Endodermal cell (in vitro differentiated cells): ENCODE data around the gene TPGS1. TPM values are rescaled to one million over a fixed set of nuclear protein-coding genes. Genes with fewer than 3 reads are reported as not detected.

Experiments used
- DNase-seq: peaks from one replicate; pipeline ENCODE4 v3.0.0-alpha.2; 2017
- H3K27ac ChIP-seq: 2 replicates; pipeline ENCODE4 v1.5.1; 2013; ENCODE audit warnings: mild to moderate bottlenecking, low read depth, low read length, moderate library complexity
- H3K27me3 ChIP-seq: 2 replicates; pipeline ENCODE4 v1.6.1; 2013; ENCODE audit warnings: mild to moderate bottlenecking, low read length, moderate library complexity; ENCODE audit not compliant: insufficient read depth, control insufficient read depth, poor library complexity, severe bottlenecking
- H3K36me3 ChIP-seq: 2 replicates; pipeline ENCODE4 v1.7.0; 2013; ENCODE audit warnings: mild to moderate bottlenecking, low read length, moderate library complexity; ENCODE audit not compliant: control insufficient read depth, insufficient read depth
- H3K4me1 ChIP-seq: one replicate; pipeline ENCODE4 v1.7.0; 2013; ENCODE audit warnings: low read length; ENCODE audit not compliant: control insufficient read depth, insufficient read depth
- H3K4me3 ChIP-seq: 2 replicates; pipeline ENCODE4 v1.5.1; 2013; ENCODE audit warnings: mild to moderate bottlenecking, low read length, moderate library complexity
- H3K9ac ChIP-seq: 2 replicates; pipeline ENCODE4 v1.6.1; 2013; ENCODE audit warnings: mild to moderate bottlenecking, low read length, moderate library complexity; ENCODE audit not compliant: poor library complexity, severe bottlenecking; ENCODE audit errors: extremely low read depth
- H3K9me3 ChIP-seq: 2 replicates; pipeline ENCODE4 v1.6.1; 2013; ENCODE audit warnings: mild to moderate bottlenecking, low read length, moderate library complexity; ENCODE audit not compliant: control insufficient read depth
- H3K27ac Mint-ChIP-seq: 2 replicates; pipeline ENCODE4 v1.8.0; 2020; ENCODE audit warnings: mixed read lengths
- H3K27me3 Mint-ChIP-seq: 2 replicates; pipeline ENCODE4 v1.8.0; 2021; ENCODE audit warnings: mild to moderate bottlenecking, mixed read lengths; ENCODE audit not compliant: insufficient read depth
- H3K36me3 Mint-ChIP-seq: 2 replicates; pipeline ENCODE4 v1.8.0; 2020; ENCODE audit warnings: low read depth, mixed read lengths
- H3K4me1 Mint-ChIP-seq: 2 replicates; pipeline ENCODE4 v1.8.0; 2020; ENCODE audit warnings: mixed read lengths
- H3K4me3 Mint-ChIP-seq: 2 replicates; pipeline ENCODE4 v1.8.0; 2020; ENCODE audit warnings: mild to moderate bottlenecking, moderate library complexity, mixed read lengths
- H3K9me3 Mint-ChIP-seq: 2 replicates; pipeline ENCODE4 v1.8.0; 2020; ENCODE audit warnings: mild to moderate bottlenecking, mixed read lengths
- CTCF ChIP-seq: fragments of 200-600 bp; sonication (generic); conservative IDR thresholded peaks from 2 replicates; pipeline ENCODE4 v1.5.0; 2021; ENCODE audit warnings: antibody characterized with exemption, mild to moderate bottlenecking
- WGBS, 2 experiments: methylation state at CpG; one replicate each; pipeline versions ENCODE4 v1.1.5 to v1.1.7; 2013; ENCODE audit warnings: missing lambda C conversion rate in 2 of 2, mixed read lengths in 1 of 2; ENCODE audit not compliant: insufficient coverage in 1 of 2, insufficient read length in 1 of 2; 5-methylcytosine and 5-hydroxymethylcytosine counted together
- total RNA-seq, 2 donors: library from RNA; stranded (reverse); fragmentation: NEBNext Ultra II Directional in 1 of 2; extraction: Animal tissue kit (Norgen Biotek cat#: 25700) in 1 of 2; gene quantifications; 2 replicates in 1 of 2; 3 replicates in 1 of 2; pipeline ENCODE4 v1.2.1, GENCODE V29; 2021

TPGS1 gene
- total RNA-seq, 2 donors from 2014 or later: 11.7 to 13.0 TPM

- peaks cover 17% of the 10 kb centered on the region for H3K27me3 Mint-ChIP-seq
- TF ChIP-seq CTCF: no peak
- Histone ChIP-seq H3K9ac (peak overlapping the region; percentile 53), H3K27me3 (no peaks in the 10 kb centered on the region), H3K4me1 (peaks cover 6% of the 10 kb centered on the region), H3K36me3 (peaks cover 5% of the 10 kb centered on the region), H3K27ac (peak overlapping the region; percentile 90), H3K4me3 (no peak overlapping the region), H3K9me3 (no peaks in the 10 kb centered on the region)
- H3K36me3 Mint-ChIP-seq: peaks cover 21% of the 10 kb centered on the region
- H3K4me1 Mint-ChIP-seq: peaks cover 15% of the 10 kb centered on the region
- peak; percentile 88 for DNase-seq
- 33 to 38% methylated on average over 17 to 30 of the region's 30 CpGs for WGBS, 2 experiments
- peak overlapping the region; percentile 42 for H3K4me3 Mint-ChIP-seq
- H3K9me3 Mint-ChIP-seq: no peaks in the 10 kb centered on the region
- H3K27ac Mint-ChIP-seq: peak overlapping the region; percentile 91
Measured at GRCh38 chr19:511101-511851, 4.0 kb downstream of the TPGS1 start.

GRCh38 chr19:512547-513365 is 5.5 kb downstream of the TPGS1 start:
- Histone ChIP-seq H3K4me1 (peaks cover 6% of the 10 kb centered on the region), H3K36me3 (peaks cover 5% of the 10 kb centered on the region), H3K9me3 (no peaks in the 10 kb centered on the region), H3K27ac (peak overlapping the region; percentile 63), H3K4me3 (no peak overlapping the region), H3K27me3 (no peaks in the 10 kb centered on the region), H3K9ac (no peak overlapping the region)
- WGBS, 2 experiments: 76 to 82% methylated on average over 45 to 62 of the region's 62 CpGs
- Mint-ChIP-seq H3K9me3 (no peaks in the 10 kb centered on the region), H3K27me3 (peaks cover 21% of the 10 kb centered on the region), H3K27ac (no peak overlapping the region), H3K36me3 (peaks cover 21% of the 10 kb centered on the region), H3K4me1 (peaks cover 15% of the 10 kb centered on the region), H3K4me3 (no peak overlapping the region)
- TF ChIP-seq CTCF: no peak
- DNase-seq: peak; percentile 76

- Mint-ChIP-seq H3K27ac (no peak overlapping the region), H3K4me3 (no peak overlapping the region), H3K9me3 (no peaks in the 10 kb centered on the region), H3K36me3 (peaks cover 19% of the 10 kb centered on the region), H3K4me1 (peaks cover 11% of the 10 kb centered on the region), H3K27me3 (peaks cover 21% of the 10 kb centered on the region)
- H3K4me1 ChIP-seq: peaks cover 6% of the 10 kb centered on the region
- peak overlapping the region; percentile 63 for H3K27ac ChIP-seq
- 92 to 97% methylated on average over 8 to 10 of the region's 10 CpGs for WGBS, 2 experiments
- H3K4me3 ChIP-seq: no peak overlapping the region
- DNase-seq: no peak
- H3K36me3 ChIP-seq: peaks cover 5% of the 10 kb centered on the region
- no peaks in the 10 kb centered on the region for H3K9me3 ChIP-seq
- H3K27me3 ChIP-seq: no peaks in the 10 kb centered on the region
- TF ChIP-seq CTCF: no peak
- no peak overlapping the region for H3K9ac ChIP-seq
Measured at GRCh38 chr19:513368-514165, 6.3 kb downstream of the TPGS1 start.
